HG03432 (cell line): ENCODE results near the gene GNAS-AS1.

Source experiments
- ATAC-seq: cut with Tn5 transposase; IDR thresholded peaks from one replicate; pipeline ENCODE4 v1.9.1; 2021; ENCODE audit warnings: mild to moderate bottlenecking, moderate library complexity; ENCODE audit not compliant: unreplicated experiment

Gene GNAS-AS1

DNA sequence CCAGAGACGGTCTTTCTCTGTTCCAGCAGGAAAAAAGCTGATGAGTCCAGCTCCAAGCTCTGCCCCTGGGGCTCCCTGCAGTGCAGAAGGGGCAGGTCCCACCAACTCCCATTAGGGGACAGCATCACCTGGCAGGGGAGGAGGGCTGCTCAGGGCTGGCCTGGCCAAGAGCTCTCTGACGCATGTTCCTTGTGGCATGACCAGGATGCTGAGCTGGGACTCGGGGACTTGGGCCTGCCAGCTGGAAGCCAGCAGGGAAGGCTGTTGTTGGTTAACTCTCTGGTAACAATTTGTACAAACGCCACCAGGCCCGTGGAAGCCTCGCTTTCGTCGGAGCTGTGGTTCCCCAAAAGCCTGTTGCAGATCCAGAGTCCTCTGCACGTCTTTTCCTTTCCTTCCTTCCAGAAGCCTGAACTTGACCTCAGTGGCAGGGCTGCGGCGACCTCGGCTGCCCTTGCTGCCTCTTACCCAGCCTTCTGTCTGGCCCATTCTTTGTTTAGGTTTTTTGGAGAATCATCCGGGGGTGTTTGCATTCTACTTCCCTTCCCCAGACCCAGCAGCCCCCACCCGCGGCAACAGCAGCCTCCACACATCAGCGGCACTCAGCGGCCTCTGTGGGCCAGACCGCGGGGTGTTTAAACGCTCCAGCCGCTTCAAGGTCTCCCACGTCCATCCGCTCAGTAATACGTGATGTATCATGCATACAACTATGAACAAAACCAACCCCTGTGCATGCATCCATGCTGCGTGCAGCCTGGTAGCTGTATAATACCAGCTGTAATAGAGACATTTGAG is 63.3 kb downstream of the GNAS-AS1 start:
- ATAC-seq = no peak

DNA sequence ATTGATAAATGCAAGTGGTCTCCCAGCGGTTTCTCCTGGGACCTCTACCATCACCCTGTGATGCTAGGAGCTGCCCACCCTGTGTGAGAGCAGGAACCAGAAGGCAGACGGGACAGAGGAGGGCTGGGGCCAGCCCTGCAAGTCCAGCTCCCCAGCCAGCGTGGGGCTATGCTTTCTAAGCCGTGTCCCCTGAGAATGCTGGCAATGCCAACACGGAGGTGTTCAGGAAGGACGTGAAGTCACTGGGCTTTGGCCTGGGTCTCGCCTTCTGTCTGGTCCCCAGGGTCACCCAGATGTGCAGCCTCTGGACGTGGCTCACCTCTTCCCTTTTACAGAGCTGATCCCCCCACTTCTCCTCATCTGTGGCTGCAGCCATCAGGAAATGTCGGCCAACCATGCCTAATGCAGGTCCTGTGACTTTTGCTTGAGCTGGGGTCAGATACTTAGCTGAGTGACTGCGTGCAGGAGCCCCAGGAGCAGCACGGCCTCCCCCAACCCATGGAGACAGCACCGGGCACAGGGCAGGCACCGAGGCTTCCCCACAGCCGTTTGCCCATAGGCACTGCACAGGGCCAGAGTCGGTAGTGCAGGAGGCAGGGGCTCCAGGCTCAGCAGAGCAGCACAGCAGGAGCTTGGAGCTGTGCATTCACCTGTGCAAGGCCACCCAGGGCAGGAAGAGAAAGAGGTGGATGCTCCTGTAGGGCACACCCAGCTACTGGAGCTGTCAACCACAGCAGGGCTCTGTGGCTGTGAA is 66.2 kb downstream of the GNAS-AS1 start:
- no peak for ATAC-seq

DNA sequence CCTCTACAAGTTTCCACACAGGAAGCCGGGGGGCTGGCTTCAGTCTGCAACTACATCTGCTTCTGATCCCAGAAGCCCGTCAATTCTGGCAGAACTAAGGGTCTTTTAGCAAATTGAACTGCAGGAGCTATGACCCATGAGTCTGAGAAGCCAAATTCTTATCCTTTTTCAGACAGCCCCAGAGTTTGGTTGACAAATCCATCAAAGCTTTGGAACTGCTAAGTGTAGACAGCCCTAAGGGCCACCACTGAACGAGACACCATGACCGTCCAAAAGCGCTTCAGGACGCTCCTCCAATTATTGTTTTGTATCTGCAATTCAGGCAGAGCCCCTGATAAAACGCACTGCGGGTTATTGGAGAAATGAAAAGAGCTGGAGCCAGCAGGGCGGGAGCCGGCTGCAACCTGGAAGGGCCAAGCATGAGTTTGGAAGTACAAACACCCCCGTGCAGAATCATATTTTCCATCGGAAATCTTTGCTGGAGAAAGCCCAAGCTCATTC is 67.1 kb downstream of the GNAS-AS1 start:
- no peak for ATAC-seq

DNA sequence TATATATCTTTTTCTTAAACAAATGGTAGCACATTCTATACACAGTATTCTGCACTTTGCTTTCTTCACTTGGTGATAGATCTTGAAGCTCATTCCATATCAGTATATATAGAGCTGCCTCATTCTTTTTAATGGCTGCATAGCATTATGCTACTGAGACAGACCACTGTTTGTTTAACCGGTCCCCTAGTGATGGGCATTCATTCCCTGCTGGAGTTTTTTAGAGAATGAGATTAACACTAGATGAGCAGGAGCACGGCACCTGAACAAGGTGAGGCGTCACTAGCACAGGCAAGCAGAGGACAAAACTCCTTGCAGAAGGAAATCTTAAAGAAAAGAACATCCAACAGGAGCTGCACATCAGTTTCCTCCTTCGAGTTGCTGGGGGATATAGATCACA is 69.6 kb downstream of the GNAS-AS1 start:
- ATAC-seq = no peak

DNA sequence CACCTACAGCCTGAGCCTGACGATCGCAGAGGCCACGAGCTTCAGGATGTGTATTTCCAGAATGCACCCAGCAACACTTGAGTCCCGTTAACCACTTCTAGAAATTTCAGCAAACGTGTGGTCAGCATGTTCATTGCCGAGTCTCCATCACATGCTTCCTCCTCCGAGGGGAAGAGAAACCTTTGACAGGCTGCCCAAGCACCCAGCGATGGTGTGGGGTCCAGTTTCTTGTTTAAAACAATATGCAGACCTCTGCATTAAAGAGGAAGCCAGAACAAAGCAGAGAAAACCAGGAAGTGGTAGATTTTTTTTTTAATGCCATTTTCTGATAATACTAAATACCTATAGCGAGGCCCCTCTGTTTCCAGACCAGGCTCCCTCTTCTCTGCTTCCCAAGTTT is 71.9 kb downstream of the GNAS-AS1 start:
- ATAC-seq = no peak

DNA sequence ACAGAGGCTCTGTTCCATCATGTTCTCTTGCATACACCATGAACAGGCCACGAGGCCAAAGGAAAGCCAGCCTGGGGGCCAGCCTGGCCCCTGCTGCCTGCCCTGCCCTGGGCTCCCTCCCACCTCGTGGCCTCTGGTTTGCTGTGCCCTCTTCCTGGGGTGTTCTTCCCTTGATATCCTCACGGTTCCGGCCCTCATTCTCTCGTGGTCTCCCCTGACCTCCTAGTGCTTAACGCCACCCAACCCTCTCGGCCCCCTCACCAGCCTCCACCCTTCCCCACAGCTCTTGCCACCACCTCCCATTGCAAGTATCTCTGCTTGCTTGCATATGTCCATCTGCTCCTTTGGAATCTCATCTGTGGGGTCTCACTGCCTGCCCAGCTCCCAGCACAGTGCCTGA is 73.0 kb downstream of the GNAS-AS1 start:
- no peak for ATAC-seq

DNA sequence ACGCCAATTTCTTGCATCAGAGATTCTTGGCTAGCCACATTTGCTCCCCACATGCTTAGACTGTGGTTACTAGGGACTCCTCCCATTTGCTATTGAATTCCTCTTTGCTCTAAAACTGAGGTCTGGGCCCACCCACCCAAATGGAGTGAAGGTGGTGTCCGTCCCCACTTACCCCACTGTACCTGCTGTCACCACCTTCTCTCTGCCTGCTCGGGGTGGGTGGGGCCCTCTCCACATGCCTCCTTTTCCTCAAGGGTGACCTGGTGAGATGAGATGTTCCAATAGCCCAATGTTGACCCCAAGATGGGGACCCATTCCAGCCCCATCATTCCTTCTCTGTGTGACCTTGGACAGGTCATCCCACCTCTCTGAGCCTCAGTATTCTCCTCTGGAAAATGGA is 74.6 kb downstream of the GNAS-AS1 start:
- no peak for ATAC-seq

DNA sequence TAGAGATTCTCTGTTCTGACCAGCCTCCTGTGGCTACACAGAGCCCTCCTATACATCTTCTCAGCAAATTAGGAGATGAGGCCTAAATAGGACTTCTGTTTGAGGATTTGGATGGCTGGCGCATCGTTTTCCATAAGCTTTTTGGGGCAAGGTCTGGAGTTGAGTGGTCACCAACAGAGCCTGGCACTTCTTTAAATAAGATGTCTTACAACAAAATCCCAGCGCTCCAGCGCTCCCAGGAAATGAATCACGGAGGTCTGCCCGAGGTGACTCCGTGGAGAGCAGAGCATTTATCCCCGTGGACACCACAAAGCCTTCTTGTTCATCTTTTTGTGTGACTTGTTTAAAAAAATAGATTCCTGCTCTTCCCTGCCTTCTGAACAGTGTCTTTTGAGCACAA is 75.3 kb downstream of the GNAS-AS1 start:
- no peak for ATAC-seq

DNA sequence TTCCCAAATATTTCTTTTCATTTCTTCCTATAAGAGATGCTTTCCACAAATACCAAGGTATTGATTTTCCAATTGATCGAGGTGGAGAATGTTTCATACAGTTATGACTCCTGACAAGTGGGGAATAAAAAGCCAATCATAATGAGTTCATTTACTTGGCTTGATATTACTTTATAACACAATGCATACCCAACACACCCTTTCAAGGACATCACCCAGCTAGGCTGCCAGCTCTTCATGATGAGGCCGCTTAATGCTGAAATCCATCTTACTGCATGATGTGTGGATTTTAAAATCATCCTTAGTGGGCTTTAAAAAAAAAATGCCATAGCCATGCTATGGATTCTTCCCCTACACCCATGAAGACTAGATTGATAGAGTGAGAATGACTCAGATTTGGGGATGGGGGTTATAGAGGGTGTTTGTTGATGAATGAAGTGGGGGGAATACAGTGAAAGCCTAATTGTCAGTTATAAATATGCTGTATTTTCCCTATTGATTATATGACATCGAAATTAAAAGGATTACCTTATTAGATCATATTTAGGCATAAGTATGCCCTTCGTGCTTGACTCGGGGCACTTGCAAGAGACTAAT is 75.9 kb downstream of the GNAS-AS1 start:
- ATAC-seq = no peak

DNA sequence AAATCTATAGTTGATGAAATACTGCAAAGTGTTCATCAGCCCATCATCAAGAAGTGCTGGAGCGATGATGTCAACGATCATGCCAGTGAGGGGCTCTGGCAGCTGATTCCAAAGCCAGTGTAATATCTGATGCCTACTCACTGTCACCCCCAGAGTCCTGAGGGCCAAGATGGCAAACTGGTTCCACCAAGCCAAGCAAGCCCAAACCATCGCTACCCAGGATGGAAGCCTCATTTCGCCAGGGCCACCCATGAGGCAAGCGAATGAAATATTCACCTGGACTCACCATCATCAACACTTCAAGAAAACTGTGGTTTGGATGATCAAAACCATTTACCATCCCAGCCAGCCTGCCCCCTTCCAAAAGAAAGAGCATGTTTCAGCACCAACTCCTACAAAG is 76.5 kb downstream of the GNAS-AS1 start:
- no peak for ATAC-seq

DNA sequence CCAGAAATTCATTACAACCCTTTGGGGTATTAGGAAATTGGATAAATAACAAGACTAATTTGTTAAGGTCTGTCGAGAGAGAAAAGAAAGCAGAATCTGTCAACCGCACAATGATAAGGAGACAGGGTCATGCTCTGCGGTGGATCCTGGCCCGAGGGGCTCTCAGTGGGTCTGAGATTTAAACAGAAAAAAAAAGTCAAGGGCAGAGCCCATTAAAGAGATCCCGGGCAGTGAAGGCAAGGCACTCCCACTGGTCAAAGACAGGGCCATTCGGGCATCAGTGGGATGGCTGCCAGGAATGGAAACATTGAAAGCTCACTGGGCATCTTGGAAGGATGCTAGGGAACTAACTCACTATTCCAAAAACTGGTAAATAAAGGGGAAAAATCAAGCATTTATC is 77.9 kb downstream of the GNAS-AS1 start:
- ATAC-seq = no peak
